Stimulated activated CD4-positive, alpha-beta T cell treated with anti-CD3 and anti-CD28 coated beads, TNF-alpha, amount 100 ng/mL, for 48 hours (primary cell): ENCODE measurements around the gene TUBA4B.

Experiments
- DNase-seq, 3 donors: peaks; one replicate each; pipeline ENCODE4 v3.0.0-alpha.2; 2020; ENCODE audit warnings: low read depth in 3 of 3

TUBA4B gene

DNA sequence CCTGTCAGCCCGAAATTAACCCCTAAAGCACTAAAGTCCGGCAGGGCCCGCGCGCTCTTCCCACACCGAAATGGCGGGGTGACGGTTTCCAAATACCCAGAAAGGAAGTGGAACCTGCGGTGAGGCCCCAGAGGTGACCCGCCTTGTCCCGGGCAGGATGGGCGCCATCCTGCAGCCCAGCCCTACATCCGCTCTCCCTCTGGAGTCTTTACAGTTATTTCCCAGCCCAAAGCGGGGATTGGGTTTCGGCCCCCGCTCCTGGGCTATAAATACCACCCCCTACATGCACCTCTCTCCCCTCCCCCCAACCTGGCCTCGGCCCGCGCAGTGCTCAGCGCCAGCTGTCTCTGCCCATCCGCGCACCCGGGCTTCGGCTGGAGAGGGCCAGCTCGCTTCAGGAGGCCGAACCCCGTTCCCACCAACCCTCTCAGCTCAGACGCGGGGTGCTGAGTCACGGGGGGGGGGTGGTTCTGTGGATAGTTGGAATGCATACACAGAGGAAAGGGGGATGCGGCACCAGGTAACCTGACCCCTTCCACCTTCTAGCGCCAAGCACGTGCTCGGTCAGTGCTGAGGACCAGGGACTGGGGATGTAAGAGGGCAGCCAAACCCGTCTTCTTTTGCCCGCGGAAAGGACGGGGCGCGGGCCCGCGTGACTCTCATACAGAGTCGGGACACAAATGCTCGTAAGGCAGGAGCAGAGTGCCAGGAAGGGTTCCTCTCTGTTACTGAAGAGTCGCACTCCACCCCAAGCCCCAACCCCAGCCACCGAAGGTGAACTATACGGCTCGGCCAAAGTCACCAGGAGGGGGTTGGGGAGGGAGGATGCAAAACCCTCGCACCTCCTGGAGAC lies at the start of gene TUBA4B:
Gene TUBA4B (plus strand): TSS at position 344 of the 853 bp plus-strand sequence. CDS start 165 bp downstream, at position 509.
- peak in 1 of 3 donors; percentile 43 for DNase-seq

DNA sequence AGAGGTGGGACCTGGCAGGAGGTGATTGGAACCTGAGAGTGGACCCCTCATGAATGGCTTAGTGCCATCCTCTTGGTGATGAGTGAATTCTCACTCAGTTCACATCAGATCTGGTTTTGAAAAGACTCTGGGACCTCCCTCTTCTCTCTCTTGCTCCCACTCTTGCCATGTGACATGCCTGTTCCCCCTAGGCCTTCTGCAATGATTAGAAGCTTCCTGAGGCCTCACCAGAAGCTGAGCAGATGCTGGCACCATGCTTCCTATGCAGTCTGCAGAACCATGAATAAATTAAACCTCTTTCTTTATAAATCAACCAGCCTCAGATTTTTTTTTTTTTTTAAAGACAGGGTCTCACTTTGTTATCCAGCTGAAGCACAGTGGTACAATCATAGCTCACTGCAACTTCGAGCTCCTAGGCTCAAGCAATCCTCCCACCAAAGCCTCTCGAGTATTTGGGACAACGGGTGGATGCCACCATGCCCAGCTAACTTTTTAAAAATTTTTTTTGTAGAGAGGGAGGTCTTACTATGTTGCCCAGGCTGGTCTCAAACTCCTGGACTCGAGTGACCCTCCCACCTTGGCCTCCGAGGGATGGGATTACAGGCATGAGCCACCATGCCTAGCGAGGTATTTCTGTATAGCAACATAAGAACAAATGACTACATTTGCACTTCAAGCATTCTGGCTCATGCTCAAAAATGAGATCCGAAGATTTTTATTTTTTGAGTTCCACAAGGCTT lies 48.4 kb upstream of the TUBA4B start:
- no peak for DNase-seq

DNA sequence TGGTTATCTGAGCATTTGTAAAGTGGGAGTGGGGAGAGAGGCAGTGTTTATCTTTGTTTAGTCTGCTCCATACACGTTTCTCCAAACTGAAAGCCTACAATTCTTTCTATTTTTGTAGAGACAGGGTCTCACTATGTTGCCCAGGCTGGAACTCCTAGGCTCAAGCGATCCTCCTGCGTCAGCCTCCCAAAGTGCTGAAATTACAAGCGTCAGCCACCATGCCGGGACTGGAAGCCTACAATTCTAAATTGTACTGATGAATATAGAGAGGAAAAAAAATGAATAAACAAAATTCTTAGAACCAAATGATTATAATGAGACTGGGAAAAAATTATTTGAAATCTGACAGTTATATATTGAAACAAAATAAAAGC lies 47.9 kb upstream of the TUBA4B start:
- no peak for DNase-seq

DNA sequence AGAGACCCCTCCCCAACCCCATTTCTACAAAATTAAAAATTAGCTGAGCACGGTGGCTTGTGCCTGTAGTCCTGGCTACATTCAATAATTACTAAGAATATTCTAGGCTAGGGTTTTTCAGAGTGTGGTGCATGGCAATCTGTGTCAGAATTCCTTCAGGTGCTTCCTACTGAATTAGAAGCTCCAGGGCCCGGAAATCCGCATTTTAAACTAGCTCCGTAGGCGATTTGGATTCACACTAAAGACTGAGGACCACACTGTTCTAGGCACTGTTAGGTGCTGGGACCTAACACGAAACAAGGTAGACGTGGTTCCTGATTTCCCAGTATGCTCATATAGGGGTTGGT lies 47.1 kb upstream of the TUBA4B start:
- DNase-seq = no peak

DNA sequence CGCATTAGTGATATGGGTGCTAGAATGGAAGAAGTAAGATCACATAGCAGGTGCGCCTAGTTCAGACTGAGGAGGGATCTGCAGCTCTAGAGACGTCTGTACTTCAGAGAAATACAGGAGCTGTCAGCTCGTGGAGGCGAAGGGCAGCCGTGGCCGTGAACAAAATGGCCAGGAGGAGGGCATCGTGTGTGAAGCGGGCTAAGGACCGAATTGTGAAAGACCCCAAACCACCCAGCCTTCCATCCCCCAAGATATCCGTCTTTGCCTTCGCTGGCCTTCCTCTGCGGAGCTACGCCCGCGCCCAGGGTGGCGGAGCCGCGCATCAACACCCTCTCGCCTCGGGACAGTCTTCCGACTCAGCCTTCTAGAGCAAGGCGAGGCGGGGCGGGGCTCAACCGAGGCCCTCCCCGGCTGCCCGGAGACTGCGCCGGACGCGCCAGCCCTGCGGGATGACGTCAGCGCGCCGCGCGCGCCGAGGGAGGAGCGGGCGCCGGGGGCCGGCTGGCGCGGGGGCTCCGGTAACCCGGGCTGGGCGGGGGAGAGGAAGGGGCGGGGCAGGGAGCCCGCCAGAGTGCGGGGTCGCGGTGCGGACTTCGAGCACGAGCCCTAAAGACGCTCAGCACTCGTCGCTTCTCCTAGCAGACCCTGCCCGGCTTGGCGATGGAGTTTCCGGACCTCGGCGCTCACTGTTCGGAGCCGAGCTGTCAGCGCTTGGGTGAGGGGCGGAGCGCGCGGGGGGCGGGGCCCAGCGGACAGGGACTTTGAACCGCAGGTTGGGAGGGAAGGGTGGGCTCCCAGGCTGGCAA lies 46.5 kb upstream of the TUBA4B start, which contains the start of gene ZFAND2B:
Gene ZFAND2B (plus strand): TSS at position 455 of the 806 bp plus-strand sequence. CDS start 206 bp downstream, at position 661.
- peak; percentile 88 to 96 (median 91) for DNase-seq

DNA sequence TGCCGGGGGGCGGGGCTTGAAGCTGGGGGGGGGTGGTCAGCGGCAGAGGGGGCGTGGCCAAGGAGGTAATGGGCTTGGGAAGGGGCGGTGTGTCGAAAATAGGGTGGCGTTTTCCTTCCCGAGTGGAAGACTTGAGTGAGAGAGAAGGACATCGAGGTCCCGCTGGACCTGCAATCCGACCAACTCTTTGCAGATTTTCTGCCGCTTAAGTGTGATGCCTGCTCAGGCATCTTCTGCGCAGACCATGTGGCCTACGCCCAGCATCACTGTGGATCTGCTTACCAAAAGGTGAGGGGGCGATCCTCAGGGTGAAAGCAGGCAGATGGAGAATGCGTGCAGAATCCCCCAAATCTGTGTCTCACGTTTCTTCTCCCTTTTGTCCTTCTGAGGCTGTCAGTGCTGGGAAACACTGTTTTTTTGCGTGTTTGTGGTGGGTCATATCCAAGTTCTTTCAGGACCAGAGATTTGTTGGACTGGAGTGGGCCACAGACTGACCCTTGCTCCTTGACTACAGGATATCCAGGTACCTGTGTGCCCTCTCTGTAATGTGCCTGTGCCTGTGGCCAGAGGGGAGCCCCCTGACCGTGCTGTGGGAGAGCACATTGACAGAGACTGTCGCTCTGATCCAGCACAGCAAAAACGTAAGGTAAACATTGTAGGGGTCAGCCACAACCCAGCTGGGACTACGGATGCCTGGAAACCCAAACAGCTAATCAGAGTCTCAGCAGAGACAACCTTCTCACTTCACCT lies 45.7 kb upstream of the TUBA4B start:
- DNase-seq = no peak

DNA sequence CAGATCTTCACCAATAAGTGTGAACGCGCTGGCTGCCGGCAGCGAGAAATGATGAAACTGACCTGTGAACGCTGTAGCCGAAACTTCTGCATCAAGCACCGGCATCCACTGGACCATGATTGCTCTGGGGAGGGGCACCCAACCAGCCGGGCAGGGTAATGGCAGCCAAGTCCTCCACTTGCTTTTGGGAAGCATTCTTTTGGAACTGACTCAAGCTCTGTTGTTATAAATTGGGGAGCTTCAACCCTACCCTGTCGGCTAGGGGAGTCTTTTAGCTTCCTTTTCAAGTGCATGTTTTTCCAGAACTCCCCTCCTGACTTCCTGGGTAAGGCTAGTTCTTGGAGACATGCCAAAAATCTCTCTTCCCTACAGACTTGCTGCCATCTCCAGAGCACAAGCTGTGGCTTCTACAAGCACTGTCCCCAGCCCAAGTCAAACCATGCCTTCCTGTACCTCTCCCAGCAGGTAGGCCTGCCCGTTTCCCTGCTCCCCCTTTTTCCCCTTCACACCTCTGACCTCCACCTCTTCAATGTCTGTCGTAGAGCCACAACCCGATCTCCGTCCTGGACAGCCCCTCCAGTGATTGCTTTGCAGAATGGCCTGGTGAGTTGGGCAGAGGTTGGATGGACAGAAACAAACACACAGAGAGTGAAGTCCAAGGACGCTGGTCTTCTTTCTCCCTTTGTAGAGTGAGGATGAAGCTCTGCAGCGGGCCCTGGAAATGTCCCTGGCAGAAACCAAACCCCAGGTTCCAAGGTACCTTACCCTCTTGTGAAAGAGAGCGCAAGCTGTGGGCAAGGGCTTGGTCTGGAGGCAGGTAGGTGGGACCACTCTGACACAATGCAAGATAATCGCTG lies 44.9 kb upstream of the TUBA4B start:
- no peak for DNase-seq

DNA sequence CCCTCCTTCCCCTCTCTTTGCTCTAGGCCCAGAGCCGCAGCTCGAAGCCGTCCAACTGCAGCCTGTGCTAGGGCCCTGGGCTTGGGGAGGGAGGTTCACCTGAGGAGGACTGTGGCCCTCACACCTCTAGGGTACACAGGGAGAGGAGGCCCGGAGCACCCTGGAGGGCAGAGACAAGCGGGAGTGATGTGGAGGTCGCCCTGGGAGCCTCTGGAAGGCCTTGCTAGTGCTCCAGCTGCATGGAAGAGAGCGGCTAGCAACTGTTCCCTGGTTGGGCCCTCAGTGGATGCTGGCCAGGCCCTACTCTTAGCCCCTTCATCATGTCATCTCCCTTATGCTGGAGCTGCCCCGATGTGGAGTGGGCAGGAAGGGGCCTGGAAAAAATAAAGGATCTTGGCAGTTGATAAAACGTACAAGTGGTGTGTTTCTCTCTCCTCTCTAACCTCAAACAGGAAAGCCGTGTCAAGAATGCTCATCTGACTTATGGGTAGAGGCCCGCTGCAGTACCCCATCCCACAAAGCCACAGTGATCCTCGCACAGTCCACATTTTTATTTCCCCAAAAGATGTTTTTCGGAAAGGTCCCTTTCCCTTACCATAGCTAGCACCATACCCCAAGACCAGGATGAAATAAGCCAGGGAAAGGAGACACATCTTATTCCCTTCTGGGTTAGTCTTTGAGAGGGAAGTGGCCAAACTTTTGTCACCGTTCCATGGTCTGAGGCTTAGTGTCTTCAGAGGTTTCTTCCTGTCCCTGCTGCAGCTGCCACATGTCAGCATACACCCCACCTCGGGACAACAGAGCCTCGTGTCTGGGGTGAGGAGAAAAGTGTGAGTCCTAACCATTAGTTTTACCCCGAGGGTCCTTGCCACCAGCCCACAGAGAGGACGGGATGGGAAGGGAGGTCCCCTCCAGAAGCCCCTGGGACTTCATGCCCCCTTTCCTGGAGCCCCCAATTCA lies 43.5 kb upstream of the TUBA4B start:
- no peak for DNase-seq

DNA sequence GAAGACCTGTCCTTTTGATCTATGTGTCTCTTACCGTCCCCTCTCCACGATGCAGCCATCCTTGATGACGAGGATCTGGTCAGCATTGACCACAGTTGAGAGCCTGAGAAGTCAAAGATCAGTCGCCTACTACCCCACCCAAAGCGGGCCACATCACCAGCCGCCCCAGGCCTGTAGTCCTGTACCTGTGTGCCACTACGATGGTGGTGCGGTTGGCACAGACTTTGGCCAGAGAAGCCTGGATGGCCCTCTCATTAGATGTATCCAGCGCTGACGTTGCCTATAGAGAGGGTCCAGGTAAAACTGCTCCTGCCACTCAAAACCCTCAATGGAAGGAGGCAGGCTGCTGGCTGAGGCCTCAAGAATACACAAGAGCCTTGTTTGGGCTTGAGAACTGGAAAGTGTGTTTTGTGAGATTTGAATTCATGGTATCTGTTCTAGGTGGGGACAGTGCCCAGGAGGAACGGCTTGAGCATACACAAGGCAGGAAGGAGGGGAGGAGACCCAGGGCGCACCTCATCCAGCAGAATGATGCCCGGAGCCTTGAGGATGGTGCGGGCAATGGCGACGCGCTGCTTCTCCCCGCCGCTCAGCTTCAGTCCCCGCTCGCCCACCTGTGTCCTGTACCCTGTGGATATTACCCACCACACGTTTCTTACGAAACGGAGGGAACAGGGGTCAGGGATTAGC lies 42.7 kb upstream of the TUBA4B start:
- DNase-seq = no peak

DNA sequence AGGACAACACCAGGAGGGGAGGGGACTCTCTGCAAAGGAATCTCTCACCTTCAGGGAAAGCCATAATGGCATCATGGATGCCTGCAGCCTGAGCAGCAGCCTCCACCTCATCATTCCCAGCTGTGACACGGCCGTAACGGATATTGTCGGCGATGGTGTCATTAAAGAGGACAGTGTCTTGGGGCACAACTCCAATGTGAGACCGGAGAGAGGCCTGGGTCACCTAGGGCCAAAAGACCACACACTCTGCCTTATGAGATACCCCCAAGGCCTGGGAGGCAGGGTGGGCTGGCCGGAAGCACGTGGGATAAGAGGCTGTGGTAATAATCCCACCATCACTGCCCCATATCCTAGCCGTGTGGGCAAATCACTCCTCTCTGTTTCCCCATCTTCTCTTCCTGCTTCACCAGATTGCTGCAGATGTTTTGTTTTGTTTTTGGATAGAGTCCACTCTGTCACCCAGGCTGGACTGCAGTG lies 42.1 kb upstream of the TUBA4B start:
- DNase-seq = no peak

DNA sequence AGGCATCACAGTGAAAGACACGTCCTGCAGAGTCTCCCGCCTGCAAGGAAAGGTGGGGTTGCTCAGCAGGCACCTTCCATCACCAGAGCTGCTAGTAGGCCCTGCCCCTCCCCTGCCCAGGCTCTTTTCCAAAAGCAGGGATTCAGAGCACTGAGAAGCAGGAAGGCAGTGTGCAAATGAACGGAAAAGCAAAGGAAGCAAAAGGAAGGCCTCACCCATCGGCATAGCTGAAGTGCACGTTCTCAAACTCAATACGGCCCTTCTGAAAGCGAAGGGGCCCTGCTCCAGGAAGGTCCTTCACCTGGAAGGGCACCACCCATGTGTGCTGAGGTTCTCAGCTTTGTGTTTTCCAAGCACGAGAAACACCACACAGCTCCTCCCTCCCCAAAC lies 40.0 kb upstream of the TUBA4B start:
- DNase-seq = no peak

DNA sequence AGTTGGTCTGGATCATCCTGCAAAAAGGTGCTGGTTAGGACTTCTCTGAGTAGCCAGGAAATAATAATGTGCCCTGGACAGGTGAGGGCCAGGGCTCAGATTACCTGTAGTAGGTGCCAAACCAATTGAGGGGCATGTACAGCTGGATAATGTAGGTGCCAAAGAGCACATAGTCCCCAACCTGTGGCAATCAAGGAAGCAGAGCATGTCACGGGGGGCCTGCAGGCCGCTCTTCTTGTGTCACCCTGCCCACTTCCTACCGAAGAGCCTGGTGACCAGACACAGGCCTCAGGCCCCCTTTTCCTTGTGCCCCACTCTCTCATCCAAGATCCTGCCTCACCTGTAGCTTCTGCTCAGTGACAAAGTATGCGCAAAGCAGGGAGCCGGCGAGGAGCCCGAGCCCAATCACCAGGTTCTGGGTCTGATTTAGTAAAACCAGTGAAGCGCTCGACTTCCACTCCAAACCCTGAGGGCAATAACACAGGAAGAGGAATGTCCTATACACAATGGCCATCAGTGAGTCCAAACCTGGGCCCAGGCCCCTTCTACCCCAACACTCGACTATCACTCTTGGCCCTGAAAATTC lies 39.5 kb upstream of the TUBA4B start:
- no peak for DNase-seq

DNA sequence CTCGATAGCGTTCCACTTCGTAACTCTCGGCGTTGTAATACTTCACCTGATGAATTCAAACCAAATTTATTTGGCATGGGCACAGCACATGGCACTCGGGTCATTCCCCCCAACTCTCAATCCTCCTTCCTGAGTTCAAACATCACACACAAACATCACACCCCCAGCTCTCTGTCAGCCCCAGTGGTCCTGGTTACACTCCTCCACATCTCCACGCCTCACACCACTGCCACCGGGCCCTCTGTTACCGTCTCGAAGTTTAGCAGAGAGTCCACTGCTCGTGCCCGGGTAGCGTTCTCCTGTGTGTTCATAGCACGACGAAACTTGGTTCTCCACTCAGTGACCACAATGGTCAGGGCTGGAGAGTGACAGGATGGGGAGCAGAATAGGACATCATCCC lies 38.9 kb upstream of the TUBA4B start:
- no peak for DNase-seq

DNA sequence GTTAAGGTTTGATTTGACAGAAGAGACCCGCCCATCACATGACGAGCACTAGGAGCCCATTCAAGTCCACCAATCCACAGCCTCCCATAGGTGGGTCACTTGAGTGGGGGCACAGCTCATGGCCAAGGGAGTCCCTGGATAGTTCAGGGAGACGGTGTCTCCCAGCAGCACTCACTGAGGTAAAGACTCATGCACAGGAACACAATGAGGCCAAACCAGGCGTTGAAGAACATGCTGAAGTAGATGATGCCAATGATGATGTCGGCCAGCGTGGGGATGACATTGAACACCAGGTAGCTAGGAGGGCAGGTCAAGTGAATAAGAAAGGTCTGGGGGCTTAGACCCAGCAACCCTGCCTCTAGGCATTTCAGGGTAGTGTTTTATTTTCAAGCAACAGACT lies 38.3 kb upstream of the TUBA4B start:
- no peak for DNase-seq

DNA sequence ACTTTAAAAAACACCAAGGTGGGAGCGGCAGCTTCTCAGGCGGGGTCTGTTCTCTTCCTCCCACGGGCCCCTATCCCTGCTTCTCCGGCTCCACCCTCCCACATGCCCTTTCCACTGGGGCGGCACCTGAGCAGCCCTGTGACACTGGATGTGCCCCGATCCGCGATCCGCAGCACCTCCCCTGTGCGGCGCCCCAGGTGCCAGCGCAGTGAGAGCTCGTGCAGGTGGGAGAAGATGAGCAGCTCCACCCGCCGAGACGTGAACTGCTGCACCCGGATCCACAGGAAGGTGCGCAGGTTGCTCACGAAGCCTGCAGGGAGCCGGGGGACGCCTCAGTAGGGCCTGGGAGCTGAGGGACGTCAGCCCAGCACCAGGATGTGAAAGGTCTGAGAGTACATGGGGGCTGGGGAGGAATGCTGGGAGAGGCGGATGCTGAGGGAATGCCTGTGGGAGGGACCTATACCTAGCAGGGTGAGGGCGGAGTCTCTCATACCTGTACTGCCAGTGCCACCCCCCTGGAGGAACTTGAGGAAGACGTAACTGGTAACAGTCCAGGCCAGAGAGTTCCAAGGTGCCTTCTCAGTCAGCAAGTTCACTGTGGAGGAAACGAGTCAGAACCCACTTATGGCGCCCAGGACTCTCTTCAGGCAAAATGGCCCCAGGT lies 37.0 kb upstream of the TUBA4B start:
- no peak for DNase-seq

DNA sequence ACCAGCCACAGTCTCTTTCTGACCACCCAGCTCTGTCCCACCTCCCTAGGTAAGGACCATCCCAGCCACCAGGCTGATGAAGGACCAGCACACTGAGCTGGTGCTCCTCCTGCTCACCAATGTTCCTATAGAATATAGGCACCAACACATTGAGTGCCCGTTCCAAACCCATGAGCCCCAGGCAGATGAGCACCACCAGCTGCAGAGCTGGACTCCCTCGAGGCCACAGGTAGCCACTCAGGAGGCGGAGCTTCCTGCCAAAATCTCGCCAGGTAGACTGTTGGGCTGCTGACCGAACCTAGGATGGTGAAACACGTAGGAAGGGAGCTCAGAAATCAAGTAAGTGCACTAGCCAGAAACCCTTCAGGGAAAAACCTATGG lies 36.5 kb upstream of the TUBA4B start:
- DNase-seq = no peak

DNA sequence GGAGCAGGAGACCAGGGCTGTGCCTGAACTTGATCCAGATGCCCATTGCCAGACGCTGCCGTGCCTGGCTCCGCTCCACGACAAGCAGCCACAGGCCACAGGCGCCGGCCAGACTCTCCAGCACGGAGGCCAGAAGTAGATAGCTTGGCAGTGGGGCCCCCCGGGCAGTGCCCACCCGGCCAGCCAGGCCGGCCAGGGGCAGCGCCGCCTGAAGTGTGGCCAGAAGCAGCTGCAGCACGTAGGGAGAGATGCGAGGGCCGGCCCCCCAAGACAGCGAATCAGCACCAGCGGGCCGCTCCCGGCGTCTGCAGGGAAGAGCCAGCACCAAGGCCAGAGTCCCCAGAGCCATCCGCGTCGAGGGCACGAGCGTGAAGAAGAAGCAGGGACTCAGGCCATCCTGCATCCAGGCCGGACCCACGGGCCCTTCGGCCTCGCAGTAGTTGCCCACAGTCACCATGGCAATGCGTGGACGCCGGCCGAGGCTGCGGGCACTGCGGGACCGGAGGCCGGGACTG lies 34.8 kb upstream of the TUBA4B start:
- no peak for DNase-seq
